GM12872 (cell line): ENCODE results near the gene MAP2K5.

Source experiments
- CTCF ChIP-seq: IDR thresholded peaks from 3 replicates; pipeline ENCODE4 v1.5.1; 2011; ENCODE audit warnings: low read depth, mild to moderate bottlenecking, low read length, moderate library complexity; ENCODE audit not compliant: insufficient read depth

MAP2K5 gene

GRCh38 chr15:67660446-67660845 lies 117.9 kb downstream of the MAP2K5 start:
- no peak for TF ChIP-seq CTCF

DNA sequence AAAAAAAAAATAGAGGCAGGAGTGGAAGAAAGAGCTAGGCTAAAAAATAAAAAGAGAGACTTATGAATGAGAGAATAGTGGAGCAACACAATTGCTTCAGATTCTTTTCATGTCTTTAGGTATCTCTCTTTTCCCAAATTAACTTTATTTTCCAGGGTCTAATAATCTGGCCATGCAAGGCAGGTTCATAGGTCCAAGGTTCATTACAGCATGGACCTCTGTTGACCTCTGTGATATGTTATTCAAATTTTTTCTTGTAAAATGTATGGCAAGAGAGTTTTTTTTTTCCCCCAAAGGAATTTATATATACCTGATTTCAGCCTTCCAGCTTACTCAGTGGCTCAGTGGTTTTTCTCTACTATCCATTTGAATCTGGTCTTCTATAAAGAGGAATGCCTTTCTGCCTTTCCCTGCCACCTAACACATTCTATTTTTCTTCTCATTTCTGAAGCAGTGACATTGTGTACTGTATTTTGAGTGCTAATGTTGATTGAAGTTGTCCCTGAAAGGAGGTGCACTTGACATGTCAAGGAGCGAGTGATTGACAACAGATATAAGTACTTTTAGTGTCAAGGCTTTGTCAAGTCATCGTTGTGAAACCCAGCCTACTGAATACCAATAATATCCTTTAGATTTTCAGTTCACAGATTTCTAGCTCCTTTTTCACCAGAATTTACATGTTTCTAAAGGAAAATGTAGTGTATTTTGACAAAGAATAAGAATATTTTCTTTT lies 118.5 kb downstream of the MAP2K5 start:
- no peak for TF ChIP-seq CTCF

DNA sequence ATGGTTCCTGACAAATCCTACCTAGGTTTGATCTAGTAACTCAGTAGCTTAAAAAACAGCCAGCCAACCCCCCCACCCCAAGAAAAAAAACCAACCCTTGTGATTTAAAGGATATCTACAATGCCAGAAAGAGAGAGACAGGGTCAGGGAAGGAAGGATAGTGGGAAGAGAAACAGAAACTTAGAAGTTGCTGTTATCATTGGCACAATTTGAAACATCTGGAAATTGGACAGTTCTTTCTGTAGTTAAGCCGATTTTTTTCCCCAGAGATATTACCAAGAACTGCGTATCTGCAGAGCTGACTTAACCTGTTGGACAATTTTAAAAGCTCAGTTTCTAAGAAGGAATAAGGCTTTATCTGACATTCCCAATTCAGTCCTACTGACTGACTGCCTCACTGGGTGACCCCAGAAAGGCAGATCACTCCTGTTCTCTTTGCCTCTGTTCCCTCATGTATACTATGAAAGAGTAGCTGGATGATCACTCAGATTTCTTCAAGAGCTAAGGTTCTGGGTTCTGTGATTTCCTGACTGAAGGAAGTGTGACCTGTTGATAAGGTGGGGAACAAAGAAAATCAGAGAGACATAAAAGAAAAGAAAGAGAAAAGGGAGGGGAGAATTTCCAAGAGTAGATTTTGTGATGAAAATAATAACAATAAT lies 128.3 kb downstream of the MAP2K5 start:
- no peak for TF ChIP-seq CTCF

GRCh38 chr15:67674983-67675382 lies 132.5 kb downstream of the MAP2K5 start:
- no peak for TF ChIP-seq CTCF

GRCh38 chr15:67678089-67678488 lies 135.6 kb downstream of the MAP2K5 start:
- TF ChIP-seq CTCF, result no peak

GRCh38 chr15:67678993-67679392 lies 136.5 kb downstream of the MAP2K5 start:
- no peak for TF ChIP-seq CTCF

- TF ChIP-seq CTCF, result no peak
Measured at GRCh38 chr15:67680641-67681040, 138.1 kb downstream of the MAP2K5 start.
